Esophagus muscularis mucosa (tissue), 4 donors: ENCODE measurements around the gene SH3BP4.

Experiments
- EP300 ChIP-seq: sonication (generic); formaldehyde crosslinking; IDR thresholded peaks from one replicate; pipeline ENCODE4 v1.6.1; 2017; ENCODE audit warnings: antibody characterized with exemption
- POLR2A ChIP-seq: fragments of 450-650 bp; IDR thresholded peaks from one replicate; pipeline ENCODE4 v1.6.1; 2017; ENCODE audit warnings: antibody characterized with exemption, moderate library complexity, mild to moderate bottlenecking, low read depth
- POLR2AphosphoS5 ChIP-seq, 2 donors: sonication (generic); formaldehyde crosslinking; IDR thresholded peaks; one replicate each; pipeline ENCODE4 v1.6.1; 2017; ENCODE audit warnings: antibody characterized with exemption in 2 of 2
- TF ChIP-seq, protein P1 (sequence below), 3 experiments: fragments of 200-600 bp in 2 of 3; fragments of 450-650 bp in 1 of 3; sonication (generic) in 2 of 3; IDR thresholded peaks; one replicate each; pipeline ENCODE4 v1.5.1; 2017 to 2019; ENCODE audit warnings: antibody characterized with exemption in 3 of 3, mild to moderate bottlenecking in 2 of 3, moderate library complexity in 1 of 3

DNA sequence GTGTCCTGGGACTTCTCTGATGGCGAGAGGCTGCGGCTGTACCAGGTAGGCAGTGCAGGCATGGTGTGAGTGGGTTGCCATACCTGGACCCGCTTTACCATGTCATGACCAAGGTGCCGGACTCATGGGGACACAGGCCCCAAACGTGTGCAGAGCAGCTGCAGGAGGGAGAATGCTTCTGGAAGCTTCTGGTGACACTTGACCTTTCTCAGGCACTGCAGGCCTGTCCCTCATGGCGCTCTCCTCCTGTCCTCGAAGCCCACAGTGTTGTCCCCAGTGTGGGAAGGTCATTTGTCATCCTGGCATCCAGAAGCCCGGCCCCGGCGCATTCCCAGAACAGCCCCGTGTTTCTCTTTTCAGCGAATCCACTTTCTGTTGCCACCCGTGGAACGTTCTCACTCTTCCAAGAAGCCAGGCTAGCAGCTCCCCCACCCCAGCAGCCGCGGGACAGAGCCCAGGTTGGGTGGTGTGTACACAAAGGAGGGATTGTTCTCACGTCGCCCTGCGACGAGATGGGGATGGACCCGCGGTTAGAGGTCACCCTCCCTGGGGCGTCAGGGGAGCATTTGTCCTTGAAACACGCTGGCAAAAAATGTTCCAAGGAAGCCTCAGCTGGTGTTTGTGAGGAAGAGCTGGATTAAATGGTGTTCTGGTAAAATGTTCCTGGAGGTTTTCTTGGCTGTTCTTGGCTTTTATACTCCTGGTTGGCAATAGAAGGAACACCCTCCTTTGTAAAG is 43.7 kb downstream of the SH3BP4 start:
- no peak for TF ChIP-seq POLR2AphosphoS5 (IDR thresholded peaks at IDR 0.05)
- TF ChIP-seq, protein P1, sequence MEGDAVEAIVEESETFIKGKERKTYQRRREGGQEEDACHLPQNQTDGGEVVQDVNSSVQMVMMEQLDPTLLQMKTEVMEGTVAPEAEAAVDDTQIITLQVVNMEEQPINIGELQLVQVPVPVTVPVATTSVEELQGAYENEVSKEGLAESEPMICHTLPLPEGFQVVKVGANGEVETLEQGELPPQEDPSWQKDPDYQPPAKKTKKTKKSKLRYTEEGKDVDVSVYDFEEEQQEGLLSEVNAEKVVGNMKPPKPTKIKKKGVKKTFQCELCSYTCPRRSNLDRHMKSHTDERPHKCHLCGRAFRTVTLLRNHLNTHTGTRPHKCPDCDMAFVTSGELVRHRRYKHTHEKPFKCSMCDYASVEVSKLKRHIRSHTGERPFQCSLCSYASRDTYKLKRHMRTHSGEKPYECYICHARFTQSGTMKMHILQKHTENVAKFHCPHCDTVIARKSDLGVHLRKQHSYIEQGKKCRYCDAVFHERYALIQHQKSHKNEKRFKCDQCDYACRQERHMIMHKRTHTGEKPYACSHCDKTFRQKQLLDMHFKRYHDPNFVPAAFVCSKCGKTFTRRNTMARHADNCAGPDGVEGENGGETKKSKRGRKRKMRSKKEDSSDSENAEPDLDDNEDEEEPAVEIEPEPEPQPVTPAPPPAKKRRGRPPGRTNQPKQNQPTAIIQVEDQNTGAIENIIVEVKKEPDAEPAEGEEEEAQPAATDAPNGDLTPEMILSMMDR (IDR thresholded peaks at IDR 0.05) = no peak
- no peak for TF ChIP-seq POLR2A
- TF ChIP-seq EP300 = no peak
